ENCODE measurements around the gene PARP15.
A peak's percentile ranks its signal among the peaks of the same experiment; 100 is the strongest.
"Not testable (repeated sequence)": the region's sequence is repeated elsewhere in the genome, so short reads cannot be mapped to it uniquely, and the experiment has no call there.

PARP15 gene

GRCh38 chr3:122674339-122674738 lies 96.9 kb downstream of the PARP15 start:
- no peak for DNase-seq

DNA sequence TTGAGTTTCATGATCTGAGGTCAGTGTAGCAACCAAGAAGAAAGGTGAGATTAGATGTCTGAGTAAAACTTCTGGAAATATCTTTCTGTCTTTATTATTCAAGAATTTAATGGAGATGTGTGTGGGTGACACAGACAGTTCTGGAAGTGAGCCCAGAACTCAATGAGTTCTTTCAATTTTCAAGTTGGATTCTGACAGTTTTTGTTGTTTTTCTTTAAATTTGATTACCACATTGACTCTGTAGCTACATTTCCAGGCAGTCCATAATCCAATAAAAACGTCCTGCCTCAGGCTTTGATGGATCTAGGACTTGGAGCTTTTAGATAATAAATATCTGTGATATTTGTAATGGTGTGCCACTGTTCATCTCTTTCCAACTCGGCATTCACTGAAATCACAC lies 99.3 kb downstream of the PARP15 start:
- DNase-seq = no peak

- DNase-seq = no peak
Measured at GRCh38 chr3:122677216-122677615, 99.8 kb downstream of the PARP15 start.

- DNase-seq = no peak
Measured at GRCh38 chr3:122678506-122678905, 101.1 kb downstream of the PARP15 start.

GRCh38 chr3:122679085-122679881 lies 101.8 kb downstream of the PARP15 start:
- peak; percentile 80 for DNase-seq

GRCh38 chr3:122679882-122680474 lies 102.5 kb downstream of the PARP15 start:
- DNase-seq = no peak

- DNase-seq = peak; percentile 49
Measured at GRCh38 chr3:122680475-122681283, 103.2 kb downstream of the PARP15 start, which contains the start of gene PARP14. PARP14 (plus strand) TSS chr3:122680839; CDS start chr3:122680884, 45 bp downstream.

DNA sequence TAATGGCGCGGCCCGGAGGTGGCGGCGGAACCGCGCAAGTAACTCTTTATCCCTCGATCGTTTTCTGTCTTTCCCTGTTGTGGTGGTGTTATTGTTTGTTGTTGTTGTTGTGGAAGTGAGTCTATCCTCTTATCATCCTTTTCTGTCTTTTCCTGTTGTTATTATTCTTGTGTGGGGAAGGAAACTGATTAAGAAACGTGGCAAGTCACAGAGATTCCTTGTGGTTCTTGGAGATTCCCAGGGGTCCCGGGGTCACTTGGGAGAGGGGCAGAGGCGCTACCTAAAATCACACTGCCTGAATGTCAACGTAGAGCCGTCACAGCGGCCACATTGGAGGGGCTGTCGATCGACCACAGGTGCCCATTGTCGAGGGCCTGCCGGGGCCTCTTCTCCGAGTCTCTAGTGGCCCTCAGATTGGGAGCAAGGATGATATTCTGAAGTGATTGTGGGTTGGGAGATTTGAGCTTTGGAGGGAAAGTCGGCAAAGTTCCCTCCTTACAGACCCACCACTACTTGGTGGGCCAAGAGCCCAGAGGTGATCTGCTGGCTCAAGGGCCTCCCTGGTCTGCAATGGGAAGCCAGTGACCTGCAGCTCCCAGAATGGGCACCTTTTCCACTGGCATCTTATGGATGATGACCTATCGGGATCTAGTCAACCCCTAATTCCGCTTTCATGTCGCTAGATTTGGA lies 104.0 kb downstream of the PARP15 start:
- no peak for DNase-seq

DNA sequence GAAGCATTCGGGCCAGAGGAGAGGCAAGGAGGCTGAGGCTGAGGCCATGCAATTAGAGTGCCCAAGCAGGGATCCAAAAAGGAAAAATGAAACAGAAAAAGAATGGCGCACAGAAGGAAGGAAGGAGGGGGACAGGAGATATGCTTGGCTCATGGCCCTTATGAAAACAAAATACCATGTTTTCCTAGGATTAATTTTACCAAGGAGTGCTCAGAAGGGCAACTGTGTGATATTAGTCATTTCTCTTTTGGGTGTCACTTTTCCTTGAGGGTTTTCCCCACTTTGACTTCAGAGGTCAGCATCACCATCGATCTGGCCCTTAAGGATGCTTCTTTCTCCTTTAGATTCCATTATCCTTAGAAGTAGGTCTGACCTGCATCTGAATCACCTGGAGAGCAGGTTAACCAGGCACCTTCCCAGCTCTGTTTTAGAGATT lies 104.5 kb downstream of the PARP15 start:
- no peak for DNase-seq

GRCh38 chr3:122682778-122683411 lies 105.4 kb downstream of the PARP15 start:
- not testable (repeated sequence) for DNase-seq

- DNase-seq = no peak
Measured at GRCh38 chr3:122687298-122687697, 109.8 kb downstream of the PARP15 start.
